ENCODE data around the gene PUM1.
"Not testable (repeated sequence)": the region's sequence is repeated elsewhere in the genome, so short reads cannot be mapped to it uniquely, and the experiment has no call there.

PUM1 gene

GRCh38 chr1:31065310-31066217, at the start of gene PUM1:
PUM1 (minus strand) TSS chr1:31065717; CDS start chr1:31059566, 6,151 bp downstream.
- no peak for FAIRE-seq

GRCh38 chr1:31112266-31112935, 46.9 kb upstream of the PUM1 start:
- no peak for FAIRE-seq

- FAIRE-seq = no peak
These were observed 45.9 kb upstream of the PUM1 start for GRCh38 chr1:31111290-31111951.

GRCh38 chr1:31110846-31111245, 45.3 kb upstream of the PUM1 start:
- no peak for FAIRE-seq

GRCh38 chr1:31108861-31109260, 43.3 kb upstream of the PUM1 start:
- no peak for FAIRE-seq

- FAIRE-seq = no peak
These were observed 40.1 kb upstream of the PUM1 start for GRCh38 chr1:31105646-31106045.

- FAIRE-seq = no peak
These were observed 37.0 kb upstream of the PUM1 start for GRCh38 chr1:31102501-31102950.

GRCh38 chr1:31101147-31101502, 35.6 kb upstream of the PUM1 start:
- FAIRE-seq = no peak

GRCh38 chr1:31099293-31100032, 33.9 kb upstream of the PUM1 start:
- no peak for FAIRE-seq

- FAIRE-seq = no peak
These were observed 30.5 kb upstream of the PUM1 start for GRCh38 chr1:31095985-31096384.

GRCh38 chr1:31095298-31095981, 29.9 kb upstream of the PUM1 start:
- no peak for FAIRE-seq

GRCh38 chr1:31088081-31088480, 22.6 kb upstream of the PUM1 start:
- FAIRE-seq = not testable (repeated sequence)

- FAIRE-seq = no peak
These were observed 19.5 kb upstream of the PUM1 start for GRCh38 chr1:31084782-31085569.

- FAIRE-seq = no peak
These were observed 16.9 kb upstream of the PUM1 start for GRCh38 chr1:31082385-31082784.

GRCh38 chr1:31073044-31073443, 7.5 kb upstream of the PUM1 start:
- FAIRE-seq = no peak

GRCh38 chr1:31072304-31072746, 6.8 kb upstream of the PUM1 start:
- no peak for FAIRE-seq

- FAIRE-seq = no peak
These were observed 3.9 kb upstream of the PUM1 start for GRCh38 chr1:31069392-31069791.

GRCh38 chr1:31064718-31065309, 703 bp downstream of the PUM1 start:
- no peak for FAIRE-seq

- no peak for FAIRE-seq
These were observed 1.3 kb downstream of the PUM1 start for GRCh38 chr1:31064111-31064717.

- no peak for FAIRE-seq
These were observed 1.9 kb downstream of the PUM1 start for GRCh38 chr1:31063631-31064030.
